GM12891 (cell line): ENCODE measurements around the gene FHAD1.

Experiments
- PAX5 ChIP-seq: IDR thresholded peaks from 2 replicates; pipeline ENCODE4 v1.6.1; 2011; ENCODE audit warnings: low read length, moderate library complexity, mild to moderate bottlenecking; ENCODE audit not compliant: insufficient read depth, severe bottlenecking
- POLR2A ChIP-seq: IDR thresholded peaks from 2 replicates; pipeline ENCODE4 v1.6.1; 2011; ENCODE audit warnings: low read depth, low read length, control low read depth
- POLR2AphosphoS5 ChIP-seq: IDR thresholded peaks from 2 replicates; pipeline ENCODE4 v1.6.1; 2011; ENCODE audit warnings: low read depth, low read length, control low read depth
- POU2F2 ChIP-seq: IDR thresholded peaks from 2 replicates; pipeline ENCODE4 v1.6.1; 2011; ENCODE audit warnings: low read depth, mild to moderate bottlenecking, control low read depth, low read length, moderate library complexity
- SPI1 ChIP-seq: IDR thresholded peaks from 2 replicates; pipeline ENCODE4 v1.6.1; 2011; ENCODE audit warnings: low read depth, low read length, control low read depth
- TAF1 ChIP-seq: IDR thresholded peaks from 2 replicates; pipeline ENCODE4 v1.6.1; 2011; ENCODE audit warnings: low read depth, low read length, control low read depth

DNA sequence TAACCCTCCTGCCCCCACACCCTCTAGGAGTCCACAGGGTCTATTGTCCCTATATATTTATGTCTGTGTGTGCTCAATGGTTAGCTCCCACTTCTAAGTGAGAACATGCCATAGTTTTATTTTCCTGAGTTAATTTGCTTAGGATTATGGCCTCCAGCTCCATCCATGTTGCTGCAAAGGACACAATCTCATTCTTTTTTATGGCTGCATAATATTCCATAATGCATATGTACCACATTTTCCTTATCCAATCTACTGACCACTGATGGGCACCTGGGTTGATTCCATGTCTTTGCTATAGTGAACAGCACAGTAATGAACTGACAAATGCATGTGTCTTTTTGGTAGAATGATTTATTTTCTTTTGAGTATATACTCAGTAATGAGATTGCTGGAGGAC, 13.3 kb upstream of the FHAD1 start:
- TF ChIP-seq POLR2A (no peak), POLR2AphosphoS5 (no peak), POU2F2 (no peak), SPI1 (no peak), TAF1 (no peak), PAX5 (no peak)
